Muscle layer of duodenum (tissue), 2 donors: Measurements from ENCODE around the gene PAGE1.

Source experiments
- H3K27ac ChIP-seq: one replicate; pipeline ENCODE4 v1.7.0; 2013; ENCODE audit warnings: mild to moderate bottlenecking, low read length
- H3K27me3 ChIP-seq: one replicate; pipeline ENCODE4 v1.7.0; 2013; ENCODE audit warnings: low read depth, mild to moderate bottlenecking, control low read depth, low read length
- H3K36me3 ChIP-seq, 2 donors: one replicate each; pipeline ENCODE4 v1.7.0; 2013; ENCODE audit warnings: low read length in 2 of 2, control low read depth in 1 of 2, mild to moderate bottlenecking in 1 of 2; ENCODE audit not compliant: insufficient read depth in 2 of 2, control insufficient read depth in 1 of 2
- H3K4me1 ChIP-seq, 2 donors: one replicate each; pipeline ENCODE4 v1.7.0; 2013; ENCODE audit warnings: low read length in 2 of 2, mild to moderate bottlenecking in 2 of 2, control low read depth in 1 of 2, moderate library complexity in 1 of 2; ENCODE audit not compliant: insufficient read depth in 2 of 2, control insufficient read depth in 1 of 2
- H3K4me3 ChIP-seq, 2 donors: one replicate each; pipeline ENCODE4 v1.7.0; 2013; ENCODE audit warnings: low read length in 2 of 2, low read depth in 1 of 2, mild to moderate bottlenecking in 1 of 2
- H3K9me3 ChIP-seq, 2 donors: one replicate each; pipeline ENCODE4 v1.7.0; 2013; ENCODE audit warnings: low read length in 2 of 2, control low read depth in 1 of 2, mild to moderate bottlenecking in 1 of 2; ENCODE audit not compliant: control insufficient read depth in 1 of 2
- donor health status: healthy.

Gene PAGE1

DNA sequence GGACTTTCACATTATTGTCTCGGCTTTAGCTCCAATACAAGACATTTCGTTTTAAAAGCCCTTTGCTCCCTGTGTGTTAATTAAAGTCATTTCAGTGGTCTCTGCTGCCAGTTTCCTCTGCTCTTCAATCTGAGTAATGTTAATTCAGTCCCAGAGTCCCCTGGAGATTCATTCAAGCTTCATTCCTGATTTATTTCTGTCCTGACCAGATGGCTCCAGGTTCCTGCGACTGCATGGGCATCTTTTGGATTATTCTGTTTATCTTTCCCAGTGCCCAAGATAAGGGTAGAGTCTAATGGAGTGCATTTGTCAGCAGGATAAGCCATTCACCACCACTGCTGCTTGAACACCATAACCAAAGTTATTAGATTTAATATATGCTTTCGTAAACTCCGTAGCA lies 6.1 kb upstream of the PAGE1 start:
- Histone ChIP-seq H3K27ac (no peak overlapping the region), H3K9me3 (no peaks in the 10 kb centered on the region), H3K4me3 (no peak overlapping the region), H3K4me1 (no peaks in the 10 kb centered on the region), H3K27me3 (no peaks in the 10 kb centered on the region), H3K36me3 (no peaks in the 10 kb centered on the region)

DNA sequence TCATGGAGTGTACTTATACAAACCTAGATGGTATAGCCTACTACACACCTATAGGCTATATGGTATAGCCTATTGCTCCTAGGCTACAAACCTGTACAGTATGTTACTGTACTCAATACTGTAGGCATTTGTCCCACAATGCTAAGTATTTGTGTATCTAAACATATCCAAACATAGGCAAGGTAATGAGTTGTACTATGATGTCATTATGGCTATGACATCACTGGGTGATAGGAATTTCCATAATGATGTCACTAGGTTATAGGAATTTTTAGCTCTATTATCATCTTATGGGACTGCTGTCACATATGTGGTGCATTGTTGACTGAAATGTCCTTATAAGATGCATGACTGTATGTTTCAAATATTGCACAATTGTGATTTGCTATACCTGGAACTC lies 5.5 kb upstream of the PAGE1 start:
- Histone ChIP-seq H3K27me3 (no peaks in the 10 kb centered on the region), H3K4me3 (no peak overlapping the region), H3K9me3 (no peaks in the 10 kb centered on the region), H3K27ac (no peak overlapping the region), H3K36me3 (no peaks in the 10 kb centered on the region), H3K4me1 (no peaks in the 10 kb centered on the region)

DNA sequence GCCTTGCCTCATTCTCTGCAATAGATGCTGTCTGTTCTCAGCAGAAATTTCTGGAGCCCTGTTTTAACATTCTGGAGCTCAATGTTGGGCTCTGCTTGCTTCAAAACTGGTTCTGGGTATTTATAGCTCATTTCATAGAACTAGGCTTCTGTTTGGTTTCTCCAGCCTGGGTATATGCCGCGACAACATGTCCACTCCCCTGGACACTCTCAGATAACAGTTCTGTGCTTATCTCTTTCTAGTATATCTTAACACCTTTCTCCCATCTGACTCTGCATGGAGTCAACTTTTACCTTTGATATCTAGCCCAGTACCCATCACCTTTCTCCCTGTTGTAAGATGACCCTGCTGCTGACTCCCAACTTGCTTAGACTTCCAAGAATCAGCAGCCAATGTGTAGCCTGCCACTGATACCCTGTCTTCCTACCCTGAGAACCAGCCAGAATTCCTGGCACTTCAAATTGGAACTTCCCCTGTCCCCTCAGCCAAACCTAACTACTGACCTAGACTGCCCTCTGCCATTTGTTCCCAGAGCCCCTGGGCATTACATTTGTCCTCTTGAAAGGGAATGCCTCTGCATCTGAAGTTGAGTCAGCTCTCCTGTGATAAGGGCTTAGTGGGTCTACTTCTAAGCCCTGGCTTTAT lies 20.6 kb downstream of the PAGE1 start:
- Histone ChIP-seq H3K36me3 (no peaks in the 10 kb centered on the region), H3K27ac (no peak overlapping the region), H3K27me3 (no peaks in the 10 kb centered on the region), H3K4me3 (no peak overlapping the region), H3K9me3 (no peaks in the 10 kb centered on the region), H3K4me1 (no peaks in the 10 kb centered on the region)

DNA sequence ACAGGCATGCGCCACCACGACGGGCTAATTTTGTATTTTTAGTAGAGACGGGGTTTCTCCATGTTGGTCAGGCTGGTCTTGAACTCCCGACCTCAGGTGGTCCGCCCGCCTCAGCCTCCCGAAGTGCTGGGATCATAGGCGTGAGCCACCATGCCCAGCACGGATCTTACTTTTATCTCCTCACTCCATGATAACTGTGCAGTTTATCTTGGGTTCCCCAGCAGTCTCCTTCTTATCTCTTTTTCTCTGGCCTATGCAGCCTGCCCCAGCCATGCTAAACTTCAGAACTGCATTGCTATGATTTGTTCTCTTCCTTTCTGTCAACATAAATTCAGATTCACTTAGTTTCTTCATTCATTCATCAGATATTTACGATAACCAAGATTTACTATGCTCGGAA lies 22.4 kb downstream of the PAGE1 start:
- Histone ChIP-seq H3K36me3 (no peaks in the 10 kb centered on the region), H3K4me3 (no peak overlapping the region), H3K27ac (no peak overlapping the region), H3K27me3 (no peaks in the 10 kb centered on the region), H3K9me3 (no peaks in the 10 kb centered on the region), H3K4me1 (no peaks in the 10 kb centered on the region)

DNA sequence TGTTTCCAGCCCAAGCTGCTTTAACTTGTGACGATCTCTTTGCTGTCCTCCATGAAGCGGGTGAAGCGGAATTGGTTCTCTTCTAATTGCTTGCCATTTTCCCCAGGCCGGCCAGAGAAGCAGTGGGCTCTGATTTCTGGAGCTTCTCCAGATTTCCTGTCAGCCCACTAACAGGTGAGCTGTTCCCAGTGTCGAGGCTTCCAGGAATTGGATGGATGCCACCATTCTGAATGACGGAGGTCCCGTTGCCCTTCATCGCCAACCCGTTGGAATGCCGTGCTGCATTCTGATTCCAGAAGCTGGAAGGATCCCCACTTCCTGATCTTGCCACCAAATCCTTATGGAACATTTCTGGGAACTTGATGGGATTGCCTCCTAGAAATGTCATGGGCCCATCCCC lies 31.0 kb downstream of the PAGE1 start:
- Histone ChIP-seq H3K4me1 (no peaks in the 10 kb centered on the region), H3K27ac (no peak overlapping the region), H3K27me3 (no peaks in the 10 kb centered on the region), H3K4me3 (no peak overlapping the region), H3K36me3 (no peaks in the 10 kb centered on the region), H3K9me3 (no peaks in the 10 kb centered on the region)

DNA sequence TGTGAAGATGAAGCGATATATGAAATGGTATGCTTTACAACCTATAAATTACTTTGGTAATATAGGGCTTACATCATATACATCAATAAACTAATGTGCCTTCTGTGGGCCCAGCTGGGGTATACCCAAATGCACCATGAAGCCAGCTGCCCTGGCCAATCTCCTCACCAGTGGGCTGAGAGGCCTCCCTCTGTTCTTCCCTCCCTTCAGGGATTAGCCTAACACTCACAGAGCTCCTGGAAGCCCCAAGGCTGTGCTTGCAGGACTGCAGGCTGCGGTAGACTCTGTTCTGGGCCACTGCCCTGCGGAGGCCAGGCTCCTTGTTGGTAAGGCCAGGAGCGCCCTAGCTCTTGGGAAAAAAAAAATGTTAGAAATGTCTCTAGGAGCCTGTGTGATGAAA lies 33.9 kb downstream of the PAGE1 start:
- Histone ChIP-seq H3K27me3 (no peaks in the 10 kb centered on the region), H3K27ac (no peak overlapping the region), H3K36me3 (no peaks in the 10 kb centered on the region)

DNA sequence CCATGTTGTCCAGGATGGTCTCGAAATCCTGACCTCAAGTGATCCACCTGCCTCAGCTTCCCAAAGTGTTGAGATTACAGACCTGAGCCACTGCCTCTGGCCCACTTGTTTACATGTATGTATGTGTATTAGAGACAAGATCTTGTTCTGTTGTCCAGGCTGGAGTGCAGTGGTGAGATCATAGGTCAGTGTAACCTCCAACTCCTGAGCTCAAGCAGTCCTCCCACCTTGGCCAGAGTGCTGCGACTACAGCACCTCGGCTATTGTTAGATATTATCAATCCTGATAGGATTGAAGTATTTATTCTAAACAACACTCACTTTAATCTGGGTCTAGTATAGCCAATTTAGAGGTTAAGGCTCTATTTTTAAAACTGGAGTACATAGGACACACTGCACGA lies 36.0 kb downstream of the PAGE1 start:
- Histone ChIP-seq H3K27ac (no peak overlapping the region), H3K27me3 (no peaks in the 10 kb centered on the region), H3K36me3 (no peaks in the 10 kb centered on the region), H3K9me3 (no peaks in the 10 kb centered on the region), H3K4me1 (no peaks in the 10 kb centered on the region), H3K4me3 (no peak overlapping the region)

More for the DNA sequence above, 33.9 kb downstream of the PAGE1 start:
- Histone ChIP-seq H3K9me3 (no peaks in the 10 kb centered on the region), H3K4me1 (no peaks in the 10 kb centered on the region), H3K4me3 (no peak overlapping the region)

DNA sequence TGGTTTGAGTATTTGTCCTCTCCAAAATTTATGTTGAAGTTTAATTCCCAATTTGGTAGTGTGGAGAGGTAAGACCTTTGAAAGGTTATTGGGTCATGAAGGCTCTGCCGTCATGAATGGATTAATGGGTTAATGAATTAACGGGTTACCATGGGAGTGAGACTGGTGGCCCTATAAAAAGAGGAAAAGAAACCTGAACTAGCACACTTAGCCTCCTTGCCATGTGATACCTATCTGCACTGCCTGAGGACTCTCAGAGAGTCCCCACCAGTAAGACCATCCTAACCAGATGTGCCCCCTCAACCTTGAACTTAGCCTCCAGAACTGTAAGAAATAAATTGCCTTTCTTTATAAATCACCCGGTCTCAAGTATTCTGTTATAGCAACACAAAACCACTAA lies 39.3 kb downstream of the PAGE1 start:
- H3K36me3 ChIP-seq, result no peaks in the 10 kb centered on the region
- no peak overlapping the region for H3K27ac ChIP-seq
- H3K4me3 ChIP-seq, result no peak overlapping the region
- H3K27me3 ChIP-seq, result no peaks in the 10 kb centered on the region
- no peaks in the 10 kb centered on the region for H3K9me3 ChIP-seq
- no peaks in the 10 kb centered on the region for H3K4me1 ChIP-seq

DNA sequence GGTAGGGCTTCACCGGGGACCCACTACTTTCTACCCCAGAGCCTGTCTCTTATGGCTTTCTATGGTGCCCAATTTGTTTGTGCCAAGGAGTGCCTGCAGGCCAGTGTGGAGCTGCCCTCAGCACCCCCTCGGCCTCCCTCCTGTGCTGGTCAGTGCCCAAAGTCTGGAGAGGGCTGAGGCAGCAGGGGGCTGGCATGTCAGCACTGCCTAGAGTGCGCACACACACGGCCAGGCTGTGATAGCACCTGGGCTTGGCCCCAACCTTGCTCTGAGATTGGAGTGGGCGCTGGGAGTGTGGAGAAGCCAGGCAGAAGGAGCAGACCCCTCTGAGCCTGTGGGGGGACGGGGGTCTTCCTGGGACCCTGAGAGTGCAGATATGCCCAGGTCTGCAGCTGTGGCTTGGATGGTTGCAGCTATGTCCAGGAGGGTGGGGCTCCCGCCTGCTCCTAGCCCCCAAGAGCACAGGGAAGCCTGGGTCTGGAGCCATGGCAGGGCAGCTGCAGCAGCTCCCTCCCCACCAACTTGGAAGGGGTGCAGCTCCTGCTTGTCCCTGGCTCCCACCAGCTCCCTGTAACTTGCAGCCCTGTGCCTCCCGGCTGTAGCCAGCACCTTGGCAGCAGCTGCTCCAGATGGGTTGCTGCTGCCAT lies 50.7 kb downstream of the PAGE1 start:
- Histone ChIP-seq H3K27me3 (no peaks in the 10 kb centered on the region), H3K9me3 (no peaks in the 10 kb centered on the region), H3K36me3 (no peaks in the 10 kb centered on the region), H3K4me3 (no peak overlapping the region), H3K4me1 (no peaks in the 10 kb centered on the region), H3K27ac (no peak overlapping the region)
